ENCODE data around the gene METTL3.
"Not testable (repeated sequence)": the region's sequence is repeated elsewhere in the genome, so short reads cannot be mapped to it uniquely, and the experiment has no call there.

Gene METTL3

DNA sequence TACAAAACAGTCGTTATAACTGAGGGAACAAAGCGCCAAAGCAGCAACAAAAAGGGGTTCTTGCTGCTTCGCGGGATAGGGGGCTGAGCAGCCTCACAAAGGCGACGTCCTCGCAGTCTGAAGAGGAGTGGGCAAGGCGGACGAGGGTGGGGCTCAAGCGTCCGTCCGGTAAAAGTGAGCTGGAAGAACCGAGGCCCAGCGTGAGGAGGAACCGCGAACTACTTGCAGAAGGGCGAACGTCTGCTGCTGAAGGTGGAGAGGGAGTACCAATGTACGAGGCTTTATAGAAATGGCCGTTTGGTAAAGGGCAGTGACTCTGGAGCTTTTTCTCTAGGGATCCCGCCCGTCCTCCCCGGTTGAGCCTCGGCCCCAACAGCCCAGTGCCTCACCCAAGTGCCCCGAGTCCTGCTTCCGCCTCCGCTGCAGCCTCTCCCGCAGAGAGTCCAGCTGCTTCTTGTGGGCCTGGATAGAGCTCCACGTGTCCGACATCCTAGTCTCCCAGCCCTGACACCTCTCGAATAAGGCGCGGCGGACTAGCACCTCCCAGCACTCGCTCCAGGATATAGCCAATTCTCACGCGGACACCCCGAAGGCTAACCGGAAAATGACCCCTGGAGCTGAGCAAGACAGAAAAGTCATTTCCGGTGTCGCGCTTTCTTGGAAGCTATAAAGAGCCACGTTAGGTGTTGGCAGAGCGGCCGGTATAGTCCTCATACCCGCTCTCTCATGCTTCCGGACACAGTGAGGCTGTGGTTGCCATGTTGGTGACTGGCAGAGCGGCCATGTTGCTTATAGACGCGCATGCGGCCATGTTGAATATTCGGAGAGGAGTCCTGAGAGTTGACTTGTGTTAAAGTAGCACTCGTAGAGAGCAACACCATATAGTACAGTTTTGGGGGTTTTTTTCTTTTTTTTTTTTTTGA lies at the start of gene METTL3:
METTL3 (minus strand) TSS at position 606 of the 923 bp plus-strand sequence; CDS start at position 489, 117 bp downstream.
- DNase-seq (ENCODE audit: low read depth in 2 of 2, low spot score in 1 of 2) = peak; percentile 68 to 85

DNA sequence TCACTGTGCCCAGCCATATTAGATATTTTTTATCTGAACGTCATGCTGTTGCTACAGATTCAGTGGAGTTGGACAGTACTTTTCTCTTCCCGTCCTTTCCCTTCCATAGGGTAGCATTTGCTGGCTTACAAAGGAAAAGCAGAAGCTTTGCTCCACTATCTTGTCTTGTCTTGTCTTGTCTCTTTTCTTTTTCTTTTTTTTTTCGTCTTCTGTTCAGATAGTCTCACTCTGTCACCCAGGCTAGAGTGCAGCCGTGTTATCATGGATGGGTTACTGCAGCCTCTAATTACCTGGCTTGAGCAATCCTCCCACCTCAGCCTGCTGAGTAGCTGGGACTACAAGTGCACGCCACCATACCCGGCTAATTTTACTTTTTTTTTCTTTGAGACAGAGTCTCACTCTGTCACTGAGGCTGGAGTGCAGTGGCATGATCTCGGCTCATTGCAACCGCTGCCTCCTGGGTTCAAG lies 47.6 kb upstream of the METTL3 start:
- DNase-seq (ENCODE audit: low read depth in 2 of 2, low spot score in 1 of 2) = no peak

- DNase-seq (ENCODE audit: low read depth in 2 of 2, low spot score in 1 of 2) = peak; percentile 38 to 55
Observed at GRCh38 chr14:21557084-21557901, 46.2 kb upstream of the METTL3 start.

GRCh38 chr14:21556378-21557083 lies 45.4 kb upstream of the METTL3 start:
- no peak for DNase-seq (ENCODE audit: low read depth in 2 of 2, low spot score in 1 of 2)

DNA sequence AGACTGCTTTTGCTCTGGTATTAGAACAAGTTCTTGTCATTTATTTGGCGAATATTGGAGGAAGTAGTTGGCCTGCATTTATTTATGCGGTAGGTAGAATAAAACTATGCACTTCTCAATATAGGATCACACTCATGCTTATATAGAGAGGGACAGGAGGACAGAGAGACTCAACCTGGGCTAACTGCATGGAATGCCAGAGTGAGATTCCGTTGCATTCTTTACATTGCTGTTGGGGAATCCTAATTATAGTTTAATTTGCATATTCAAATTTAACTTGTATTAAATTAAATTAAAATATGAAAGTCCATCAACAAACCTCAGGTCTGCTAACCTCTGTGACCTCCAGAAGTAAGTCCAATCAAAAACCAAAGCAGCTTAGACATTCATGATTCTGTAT lies 42.1 kb upstream of the METTL3 start:
- DNase-seq (ENCODE audit: low read depth in 2 of 2, low spot score in 1 of 2) = no peak

- not testable (repeated sequence) for DNase-seq (ENCODE audit: low read depth in 2 of 2, low spot score in 1 of 2)
Observed at GRCh38 chr14:21544588-21544987, 33.4 kb upstream of the METTL3 start.

DNA sequence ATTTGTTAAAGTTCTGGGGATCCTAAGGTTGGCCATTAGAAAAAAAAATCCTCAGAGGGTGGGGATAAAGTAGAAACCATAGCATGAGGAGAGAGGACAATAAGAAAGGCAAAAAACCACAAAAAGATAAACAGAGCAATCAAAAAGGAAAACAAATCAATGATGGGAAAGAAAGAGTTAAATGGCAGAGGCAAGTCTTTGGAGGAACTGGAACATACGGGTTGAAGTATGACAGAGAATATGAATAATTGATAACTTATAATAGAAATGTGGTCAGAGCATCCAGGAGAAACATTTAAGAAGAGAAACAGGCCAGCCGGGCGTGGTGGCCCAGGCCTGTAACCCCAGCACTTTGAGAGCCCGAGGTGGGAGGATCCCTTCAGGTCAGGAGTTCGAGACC lies 32.8 kb upstream of the METTL3 start:
- DNase-seq (ENCODE audit: low read depth in 2 of 2, low spot score in 1 of 2) = no peak

- DNase-seq (ENCODE audit: low read depth in 2 of 2, low spot score in 1 of 2) = no peak
Observed at GRCh38 chr14:21543521-21543960, 32.4 kb upstream of the METTL3 start.

GRCh38 chr14:21541413-21542074 lies 30.4 kb upstream of the METTL3 start:
- no peak for DNase-seq (ENCODE audit: low read depth in 2 of 2, low spot score in 1 of 2)

DNA sequence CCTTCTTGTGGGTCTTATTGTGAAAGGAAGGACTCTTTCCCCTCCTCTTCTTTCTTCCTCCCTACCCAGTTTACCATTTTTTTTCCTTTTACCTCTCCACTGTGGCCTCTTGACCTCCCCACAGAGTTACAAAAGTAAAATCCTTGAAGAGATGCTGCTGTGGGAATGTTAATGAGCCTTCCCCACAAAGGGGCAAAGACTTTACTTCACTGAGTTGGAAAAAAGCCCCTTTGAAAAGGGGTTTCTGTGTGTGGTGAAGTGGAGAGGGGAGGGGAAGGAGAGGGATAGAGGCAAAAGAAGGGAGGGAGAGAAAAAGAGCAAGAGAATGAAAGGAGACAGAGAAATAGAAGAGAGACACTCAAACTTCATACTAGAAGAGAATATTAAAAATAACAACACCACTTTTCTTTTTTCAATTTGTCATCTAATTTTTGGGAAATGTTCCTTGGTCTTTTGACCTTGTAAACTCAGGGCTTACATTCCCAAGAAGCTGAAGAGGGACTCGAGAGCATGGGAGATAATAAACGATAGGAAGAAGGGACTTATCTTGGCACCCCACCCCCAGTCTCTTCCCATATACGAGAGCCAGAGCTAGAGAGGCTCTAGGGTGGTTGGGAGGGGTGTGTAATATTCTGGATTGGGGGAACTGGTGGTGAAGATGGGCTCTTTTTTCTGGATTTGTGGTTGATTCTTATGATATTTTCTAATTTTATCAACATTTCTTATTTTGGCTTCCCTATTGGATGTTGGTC lies 28.2 kb upstream of the METTL3 start:
- DNase-seq (ENCODE audit: low read depth in 2 of 2, low spot score in 1 of 2) = no peak

- DNase-seq (ENCODE audit: low read depth in 2 of 2, low spot score in 1 of 2) = no peak
Observed at GRCh38 chr14:21537090-21537424, 25.9 kb upstream of the METTL3 start.

GRCh38 chr14:21536418-21537089 lies 25.4 kb upstream of the METTL3 start:
- DNase-seq (ENCODE audit: low read depth in 2 of 2, low spot score in 1 of 2) = no peak

GRCh38 chr14:21535545-21536417 lies 24.6 kb upstream of the METTL3 start:
- DNase-seq (ENCODE audit: low read depth in 2 of 2, low spot score in 1 of 2) = no peak

- DNase-seq (ENCODE audit: low read depth in 2 of 2, low spot score in 1 of 2) = no peak
Observed at GRCh38 chr14:21534576-21534975, 23.4 kb upstream of the METTL3 start.

GRCh38 chr14:21533294-21533693 lies 22.2 kb upstream of the METTL3 start:
- no peak for DNase-seq (ENCODE audit: low read depth in 2 of 2, low spot score in 1 of 2)

DNA sequence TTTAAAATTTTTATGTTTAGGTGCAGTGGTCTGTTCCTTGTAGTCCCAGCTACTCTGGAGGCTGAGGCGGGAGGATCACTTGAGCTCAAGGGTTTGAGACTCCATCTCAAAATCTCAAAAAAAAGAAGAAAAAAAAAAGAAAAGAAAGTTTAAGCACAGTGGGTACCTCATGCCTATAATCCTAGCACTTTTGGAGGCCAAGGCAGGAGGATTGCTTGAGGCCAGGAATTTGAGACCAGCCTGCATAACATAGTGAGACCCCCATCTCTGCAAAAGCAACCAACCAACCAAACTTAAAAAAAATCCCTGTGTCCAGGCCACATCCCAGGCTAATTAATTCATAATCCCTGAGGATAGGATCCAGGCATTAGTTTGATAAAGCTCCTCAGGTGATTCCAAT lies 18.4 kb upstream of the METTL3 start:
- no peak for DNase-seq (ENCODE audit: low read depth in 2 of 2, low spot score in 1 of 2)

- DNase-seq (ENCODE audit: low read depth in 2 of 2, low spot score in 1 of 2) = no peak
Observed at GRCh38 chr14:21528381-21529348, 17.5 kb upstream of the METTL3 start.

Measured in stimulated activated CD8-positive, alpha-beta memory T cell treated with anti-CD3 and anti-CD28 coated beads, Interleukin-4, amount 100 ng/mL, for 1 hour (primary cell).